ENCODE measurements around the gene PAX4. TPM values are rescaled to one million over a fixed set of nuclear protein-coding genes. Genes with fewer than 3 reads are reported as not detected.
A peak's percentile ranks its signal among the peaks of the same experiment; 100 is the strongest.

The PAX4 gene
- total and polyA plus RNA-seq, 7 experiments from 2014 or later, result not detected

DNA sequence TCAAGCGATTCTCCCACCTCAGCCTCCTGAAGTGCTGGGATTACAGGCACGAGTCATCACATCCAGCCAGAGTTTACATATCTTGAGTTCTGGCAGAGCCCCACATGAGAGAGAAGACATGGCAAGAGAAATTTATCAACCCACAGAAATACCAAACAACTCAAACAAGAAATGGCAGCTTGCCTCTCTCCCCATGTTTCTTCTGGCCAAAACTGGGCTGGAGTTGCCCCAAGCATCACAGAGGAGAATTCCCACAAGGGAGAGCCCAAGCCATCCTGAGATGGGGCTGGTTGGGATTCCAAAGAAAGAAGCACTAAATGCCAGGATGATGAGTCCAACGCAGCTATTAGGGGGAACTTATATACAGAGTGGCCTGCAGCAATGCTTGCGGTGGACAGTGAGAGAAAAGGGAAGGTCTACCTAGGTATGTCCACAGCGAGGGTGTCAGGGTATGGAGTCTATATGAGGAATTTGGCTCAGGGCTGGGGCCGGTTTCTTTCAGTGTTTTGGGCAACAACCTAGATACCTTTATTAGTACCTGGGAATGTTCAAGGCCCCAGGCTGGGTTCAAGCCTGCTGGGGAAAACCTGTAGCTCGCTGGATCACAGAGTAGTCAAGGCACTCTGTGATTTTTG, 14.5 kb upstream of the PAX4 start:
- H3K27ac Mint-ChIP-seq, result no peak overlapping the region
- no peak overlapping the region for H3K4me3 Mint-ChIP-seq
- ChIA-PET POLR2A (no interaction called here), CTCF (no interaction called here)
- no peak for ATAC-seq
- intact Hi-C loops (cut with micrococcal nuclease), result no loop called here
- H3K4me3 ChIP-seq (ENCODE audit: low read length), result no peak overlapping the region
- H3K9me3 Mint-ChIP-seq, result no peaks in the 10 kb centered on the region
- no peaks in the 10 kb centered on the region for H3K36me3 ChIP-seq (ENCODE audit: control insufficient read depth in 2 of 3, insufficient read depth in 3 of 3, low read length in 3 of 3)
- H3K9me3 ChIP-seq (ENCODE audit: control insufficient read depth in 2 of 3, low read length in 3 of 3), result no peaks in the 10 kb centered on the region
- H3K4me1 Mint-ChIP-seq, result peaks cover 0 to 3% (median 0%) of the 10 kb centered on the region in 7 donors
- H3K27ac ChIP-seq (ENCODE audit: low read depth, low read length), result no peak overlapping the region
- DNase-seq, result no peak
- peaks cover 0 to 2% of the 10 kb centered on the region in 2 donors for H3K27me3 ChIP-seq (ENCODE audit: control insufficient read depth in 2 of 2, insufficient read depth in 2 of 2, low read length in 2 of 2)
- H3K4me1 ChIP-seq (ENCODE audit: control insufficient read depth in 2 of 2, insufficient read depth in 2 of 2, low read length in 2 of 2), result no peaks in the 10 kb centered on the region
- peaks cover 0 to 3% (median 0%) of the 10 kb centered on the region in 5 donors for H3K36me3 Mint-ChIP-seq
- peaks cover 6 to 33% (median 28%) of the 10 kb centered on the region in 5 donors for H3K27me3 Mint-ChIP-seq

- no peak overlapping the region for H3K4me3 ChIP-seq (ENCODE audit: low read length)
- H3K36me3 ChIP-seq (ENCODE audit: control insufficient read depth in 2 of 3, insufficient read depth in 3 of 3, low read length in 3 of 3), result no peaks in the 10 kb centered on the region
- H3K27ac ChIP-seq (ENCODE audit: low read depth, low read length), result no peak overlapping the region
- Mint-ChIP-seq H3K27ac (peak overlapping the region in 2 of 9 donors; percentile 31 to 87), H3K9me3 (no peaks in the 10 kb centered on the region), H3K27me3 (peaks cover 7 to 31% (median 14%) of the 10 kb centered on the region in 5 donors), H3K36me3 (peaks cover 0 to 3% (median 0%) of the 10 kb centered on the region in 5 donors), H3K4me1 (peaks cover 0 to 3% (median 0%) of the 10 kb centered on the region in 7 donors), H3K4me3 (no peak overlapping the region)
- ATAC-seq, result peak; percentile 63
- no peaks in the 10 kb centered on the region for H3K4me1 ChIP-seq (ENCODE audit: control insufficient read depth in 2 of 2, insufficient read depth in 2 of 2, low read length in 2 of 2)
- peak in 6 of 9 donors; percentile 5 to 25 (median 18) for DNase-seq
- POLR2A ChIA-PET, result interaction anchor here (0.6 kb wide), 1 partner anchor 46 kb away, joined by 3 read pairs; no protein-coding TSS in a partner anchor
- H3K27me3 ChIP-seq (ENCODE audit: control insufficient read depth in 2 of 2, insufficient read depth in 2 of 2, low read length in 2 of 2), result no peaks in the 10 kb centered on the region
- CTCF ChIA-PET, result interaction anchor here (1.1 kb wide), 1 partner anchor 44 kb away, joined by 3 read pairs; the partner anchor contains the start of gene GCC1
- intact Hi-C loops (cut with micrococcal nuclease), result loop anchor here in 1 of 2 donors (2.0 kb wide), 2 partner anchors 71 to 579 kb away; no protein-coding TSS in a partner anchor
- no peaks in the 10 kb centered on the region for H3K9me3 ChIP-seq (ENCODE audit: control insufficient read depth in 2 of 3, low read length in 3 of 3)
Measured at GRCh38 chr7:127629268-127629854, 11.4 kb upstream of the PAX4 start.

DNA sequence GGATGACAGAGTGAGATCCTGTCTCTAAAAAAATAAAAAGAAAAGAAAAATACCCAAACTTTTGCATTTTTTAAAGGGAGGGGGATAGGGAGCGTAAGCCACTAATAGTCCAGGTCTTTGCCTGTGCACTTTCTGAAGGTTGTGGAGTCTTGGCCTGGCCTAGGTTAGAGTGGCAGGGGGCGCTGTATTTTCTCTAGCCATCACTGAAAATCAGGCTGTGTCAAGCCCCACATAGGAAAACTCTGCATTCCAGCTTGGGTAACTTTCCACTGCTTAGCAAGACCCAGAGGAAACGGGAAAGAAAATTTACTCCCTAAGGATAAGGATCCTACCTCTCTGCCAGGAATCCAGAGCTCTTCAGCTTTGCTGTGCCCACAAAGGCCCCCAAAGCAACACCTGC, 10.5 kb upstream of the PAX4 start:
- Mint-ChIP-seq H3K4me3 (no peak overlapping the region), H3K4me1 (peaks cover 0 to 3% (median 0%) of the 10 kb centered on the region in 7 donors), H3K36me3 (no peaks in the 10 kb centered on the region), H3K27me3 (peaks cover 8 to 33% (median 14%) of the 10 kb centered on the region in 5 donors), H3K27ac (peak overlapping the region in 1 of 9 donors; percentile 3), H3K9me3 (no peaks in the 10 kb centered on the region)
- Histone ChIP-seq H3K4me3 (ENCODE audit: low read length) (no peak overlapping the region), H3K4me1 (ENCODE audit: control insufficient read depth in 2 of 2, insufficient read depth in 2 of 2, low read length in 2 of 2) (no peaks in the 10 kb centered on the region), H3K36me3 (ENCODE audit: control insufficient read depth in 2 of 3, insufficient read depth in 3 of 3, low read length in 3 of 3) (no peaks in the 10 kb centered on the region), H3K27ac (ENCODE audit: low read depth, low read length) (no peak overlapping the region), H3K27me3 (ENCODE audit: control insufficient read depth in 2 of 2, insufficient read depth in 2 of 2, low read length in 2 of 2) (no peaks in the 10 kb centered on the region), H3K9me3 (ENCODE audit: control insufficient read depth in 2 of 3, low read length in 3 of 3) (no peaks in the 10 kb centered on the region)
- ChIA-PET CTCF (interaction anchor here (1.1 kb wide), 1 partner anchor 43 kb away, joined by 3 read pairs; the partner anchor contains the start of gene GCC1), POLR2A (no interaction called here)
- DNase-seq (no peak), ATAC-seq (no peak)
- intact Hi-C loops (cut with micrococcal nuclease), result loop anchor here in 1 of 2 donors (2.0 kb wide), 2 partner anchors 70 to 580 kb away; no protein-coding TSS in a partner anchor

GRCh38 chr7:127625331-127625730, 7.4 kb upstream of the PAX4 start:
- ChIA-PET POLR2A (no interaction called here), CTCF (no interaction called here)
- DNase-seq (no peak), ATAC-seq (no peak)
- H3K4me3 Mint-ChIP-seq, result no peak overlapping the region
- peaks cover 0 to 11% (median 7%) of the 10 kb centered on the region in 7 donors for H3K4me1 Mint-ChIP-seq
- Histone ChIP-seq H3K9me3 (ENCODE audit: control insufficient read depth in 2 of 3, low read length in 3 of 3) (no peaks in the 10 kb centered on the region), H3K4me1 (ENCODE audit: control insufficient read depth in 2 of 2, insufficient read depth in 2 of 2, low read length in 2 of 2) (no peaks in the 10 kb centered on the region), H3K27me3 (ENCODE audit: control insufficient read depth in 2 of 2, insufficient read depth in 2 of 2, low read length in 2 of 2) (no peaks in the 10 kb centered on the region), H3K36me3 (ENCODE audit: control insufficient read depth in 2 of 3, insufficient read depth in 3 of 3, low read length in 3 of 3) (no peaks in the 10 kb centered on the region), H3K4me3 (ENCODE audit: low read length) (no peak overlapping the region), H3K27ac (ENCODE audit: low read depth, low read length) (no peak overlapping the region)
- intact Hi-C loops (cut with micrococcal nuclease), result no loop called here
- H3K27ac Mint-ChIP-seq, result no peak overlapping the region
- peaks cover 25 to 50% (median 31%) of the 10 kb centered on the region in 5 donors for H3K27me3 Mint-ChIP-seq
- H3K36me3 Mint-ChIP-seq, result no peaks in the 10 kb centered on the region
- H3K9me3 Mint-ChIP-seq, result no peaks in the 10 kb centered on the region

DNA sequence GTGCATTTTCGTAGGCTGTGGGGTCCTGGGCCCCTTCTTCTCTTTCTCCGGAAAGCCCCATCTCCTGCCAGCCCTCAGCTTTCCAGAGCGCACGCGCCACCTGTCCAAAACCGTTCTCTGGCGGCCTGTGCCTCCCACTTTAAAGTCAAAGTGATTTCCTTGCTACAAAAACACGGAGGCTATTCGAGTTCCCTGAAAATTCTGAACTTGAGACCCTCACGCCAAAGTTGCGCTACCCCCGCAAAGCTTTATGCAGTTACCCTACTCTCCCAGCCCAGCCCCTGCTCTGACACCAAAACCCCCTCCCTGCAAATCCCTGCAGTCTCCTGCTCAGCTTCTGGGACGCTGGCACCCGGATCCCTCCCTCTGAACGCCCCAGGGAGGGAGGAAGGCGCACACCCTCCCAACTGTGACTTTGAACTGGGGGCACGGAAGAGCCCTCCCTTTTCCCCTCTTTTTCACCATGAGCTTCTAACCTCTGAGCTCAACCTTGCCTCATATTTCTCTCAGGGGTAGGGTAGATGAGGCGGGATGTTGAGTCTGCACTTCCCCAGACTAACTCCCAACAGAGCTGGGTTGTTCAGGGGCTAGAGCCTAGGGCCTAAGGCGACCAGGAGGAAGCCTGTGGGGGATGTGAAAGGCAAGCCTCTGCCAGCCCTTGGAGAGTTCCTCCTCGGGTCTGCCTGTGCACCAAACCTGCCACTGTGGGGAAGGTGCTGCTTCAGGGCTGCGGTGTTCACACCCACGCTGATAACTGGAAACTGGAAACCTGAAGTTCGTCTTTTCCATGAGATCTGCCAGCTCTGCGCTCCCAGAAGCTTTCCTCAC, 2.7 kb upstream of the PAX4 start:
- Histone ChIP-seq H3K9me3 (ENCODE audit: control insufficient read depth in 2 of 3, low read length in 3 of 3) (no peaks in the 10 kb centered on the region), H3K27me3 (ENCODE audit: control insufficient read depth in 2 of 2, insufficient read depth in 2 of 2, low read length in 2 of 2) (no peaks in the 10 kb centered on the region), H3K4me1 (ENCODE audit: control insufficient read depth in 2 of 2, insufficient read depth in 2 of 2, low read length in 2 of 2) (no peaks in the 10 kb centered on the region), H3K4me3 (ENCODE audit: low read length) (no peak overlapping the region), H3K27ac (ENCODE audit: low read depth, low read length) (no peak overlapping the region), H3K36me3 (ENCODE audit: control insufficient read depth in 2 of 3, insufficient read depth in 3 of 3, low read length in 3 of 3) (no peaks in the 10 kb centered on the region)
- ChIA-PET POLR2A (no interaction called here), CTCF (no interaction called here)
- no peak for ATAC-seq
- no peak overlapping the region for H3K27ac Mint-ChIP-seq
- no peaks in the 10 kb centered on the region for H3K36me3 Mint-ChIP-seq
- DNase-seq, result no peak
- intact Hi-C loops (cut with micrococcal nuclease), result no loop called here
- H3K4me3 Mint-ChIP-seq, result peak overlapping the region in 2 of 10 donors; percentile 16 to 53
- H3K9me3 Mint-ChIP-seq, result peaks cover 0 to 2% (median 0%) of the 10 kb centered on the region in 11 donors
- peaks cover 50 to 77% (median 57%) of the 10 kb centered on the region in 5 donors for H3K27me3 Mint-ChIP-seq
- peaks cover 0 to 11% (median 7%) of the 10 kb centered on the region in 7 donors for H3K4me1 Mint-ChIP-seq

GRCh38 chr7:127619681-127620405, 1.9 kb upstream of the PAX4 start:
- H3K4me3 Mint-ChIP-seq, result no peak overlapping the region
- no peaks in the 10 kb centered on the region for H3K36me3 Mint-ChIP-seq
- peaks cover 0 to 11% (median 7%) of the 10 kb centered on the region in 7 donors for H3K4me1 Mint-ChIP-seq
- ChIA-PET CTCF (no interaction called here), POLR2A (no interaction called here)
- H3K36me3 ChIP-seq (ENCODE audit: control insufficient read depth in 2 of 3, insufficient read depth in 3 of 3, low read length in 3 of 3), result no peaks in the 10 kb centered on the region
- H3K27me3 ChIP-seq (ENCODE audit: control insufficient read depth in 2 of 2, insufficient read depth in 2 of 2, low read length in 2 of 2), result no peaks in the 10 kb centered on the region
- no peaks in the 10 kb centered on the region for H3K4me1 ChIP-seq (ENCODE audit: control insufficient read depth in 2 of 2, insufficient read depth in 2 of 2, low read length in 2 of 2)
- no peak overlapping the region for H3K4me3 ChIP-seq (ENCODE audit: low read length)
- H3K27me3 Mint-ChIP-seq, result peaks cover 47 to 73% (median 57%) of the 10 kb centered on the region in 5 donors
- H3K9me3 ChIP-seq (ENCODE audit: control insufficient read depth in 2 of 3, low read length in 3 of 3), result no peaks in the 10 kb centered on the region
- ATAC-seq (no peak), DNase-seq (peak in 1 of 9 donors; percentile 5)
- peaks cover 0 to 2% (median 0%) of the 10 kb centered on the region in 11 donors for H3K9me3 Mint-ChIP-seq
- intact Hi-C loops (cut with micrococcal nuclease), result no loop called here
- no peak overlapping the region for H3K27ac ChIP-seq (ENCODE audit: low read depth, low read length)
- no peak overlapping the region for H3K27ac Mint-ChIP-seq
